Karpas-422 (cell line): ENCODE data around the gene SLC4A1AP. TPM values are rescaled to one million over a fixed set of nuclear protein-coding genes. Genes with fewer than 3 reads are reported as not detected.
"Not testable (repeated sequence)": the region's sequence is repeated elsewhere in the genome, so short reads cannot be mapped to it uniquely, and the experiment has no call there.

Experiments
- DNase-seq: peaks from one replicate; pipeline ENCODE4 v3.0.0-alpha.2; 2015
- H2AFZ ChIP-seq: fragments of 200-600 bp; sonication (generic); 2 replicates; pipeline ENCODE4 v1.6.1; 2014; ENCODE audit warnings: antibody characterized with exemption, low read length, mixed read lengths
- H3K27ac ChIP-seq: fragments of 200-600 bp; sonication (generic); 2 replicates; pipeline ENCODE4 v1.5.1; 2014; ENCODE audit warnings: mild to moderate bottlenecking, low read length, moderate library complexity
- H3K27me3 ChIP-seq: fragments of 200-600 bp; sonication (generic); 2 replicates; pipeline ENCODE4 v1.6.1; 2014; ENCODE audit warnings: low read length, mixed read lengths
- H3K36me3 ChIP-seq: fragments of 200-600 bp; sonication (generic); 2 replicates; pipeline ENCODE4 v1.6.1; 2014; ENCODE audit warnings: low read length, mixed read lengths; ENCODE audit not compliant: insufficient read depth
- H3K4me1 ChIP-seq: fragments of 200-600 bp; sonication (generic); 2 replicates; pipeline ENCODE4 v1.6.1; 2014; ENCODE audit warnings: mild to moderate bottlenecking, low read length, mixed read lengths
- H3K4me2 ChIP-seq: fragments of 200-600 bp; sonication (generic); 2 replicates; pipeline ENCODE4 v1.6.1; 2014; ENCODE audit warnings: low read length, low read depth, mild to moderate bottlenecking; ENCODE audit not compliant: poor library complexity, severe bottlenecking
- H3K4me3 ChIP-seq: fragments of 200-600 bp; sonication (generic); 2 replicates; pipeline ENCODE4 v1.5.1; 2014; ENCODE audit warnings: mild to moderate bottlenecking, antibody characterized with exemption, low read length, mixed read lengths
- H3K79me2 ChIP-seq: fragments of 200-600 bp; sonication (generic); 2 replicates; pipeline ENCODE4 v1.6.1; 2014; ENCODE audit warnings: mild to moderate bottlenecking, low read length, mixed read lengths
- H3K9ac ChIP-seq: fragments of 200-600 bp; sonication (generic); 2 replicates; pipeline ENCODE4 v1.6.0; 2014; ENCODE audit warnings: low read length
- H3K9me2 ChIP-seq: fragments of 200-600 bp; sonication (generic), shearing (Covaris generic); replicated peaks from 2 replicates; pipeline ENCODE4 v1.6.0; 2014; ENCODE audit warnings: mild to moderate bottlenecking, low read length, moderate library complexity; ENCODE audit not compliant: insufficient read depth
- H3K9me3 ChIP-seq: fragments of 300-700, 200-600 bp; sonication (generic); 2 replicates; pipeline ENCODE4 v1.6.1; 2014; ENCODE audit warnings: low read length, mixed read lengths
- H4K20me1 ChIP-seq: fragments of 200-600 bp; sonication (generic); 2 replicates; pipeline ENCODE4 v1.6.1; 2014; ENCODE audit warnings: mild to moderate bottlenecking, antibody characterized with exemption, low read length, low read depth; ENCODE audit not compliant: insufficient read depth
- total RNA-seq: library from RNA; depleted of rRNA; stranded (reverse); fragments of >200 nt; shearing (Covaris generic); gene quantifications from 2 replicates; pipeline ENCODE4 v1.2.3, GENCODE V29; 2014; ENCODE audit warnings: low replicate concordance

Gene SLC4A1AP
- total RNA-seq, 1 experiment from 2014 or later = 19.8 TPM

GRCh38 chr2:27626921-27627320 is 36.8 kb upstream of the SLC4A1AP start:
- H3K4me2 ChIP-seq, H3K27me3 ChIP-seq, H3K9me2 ChIP-seq, DNase-seq, H4K20me1 ChIP-seq, H3K27ac ChIP-seq, H3K4me3 ChIP-seq, H2AFZ ChIP-seq, H3K9me3 ChIP-seq, H3K9ac ChIP-seq: not testable (repeated sequence)
- H3K4me1 ChIP-seq = peaks cover 18% of the 10 kb centered on the region
- H3K36me3 ChIP-seq = peaks cover 29% of the 10 kb centered on the region; the same call in 1 of the 2 replicates
- H3K79me2 ChIP-seq = peaks cover 31% of the 10 kb centered on the region

GRCh38 chr2:27627963-27628766 is 35.5 kb upstream of the SLC4A1AP start:
- no peaks in the 10 kb centered on the region for H3K9me2 ChIP-seq
- peak overlapping the region; percentile 5; the same call in 1 of the 2 replicates for H3K27ac ChIP-seq
- peaks cover 39% of the 10 kb centered on the region for H3K79me2 ChIP-seq
- no peak for DNase-seq
- peaks cover 18% of the 10 kb centered on the region for H3K4me1 ChIP-seq
- peak overlapping the region; percentile 82 for H3K4me3 ChIP-seq
- H3K9me3 ChIP-seq = no peaks in the 10 kb centered on the region
- peak overlapping the region; percentile 78 for H3K4me2 ChIP-seq
- peak overlapping the region; percentile 84 for H3K9ac ChIP-seq
- no peak overlapping the region for H2AFZ ChIP-seq
- H3K27me3 ChIP-seq = no peaks in the 10 kb centered on the region
- peaks cover 37% of the 10 kb centered on the region; the same call in 1 of the 2 replicates for H3K36me3 ChIP-seq
- no peaks in the 10 kb centered on the region for H4K20me1 ChIP-seq

GRCh38 chr2:27628767-27629709 is 34.7 kb upstream of the SLC4A1AP start, which contains the start of the genes CCDC121 and GPN1:
CCDC121 (minus strand) TSS chr2:27629012; CDS start chr2:27627799, 1,213 bp downstream.
GPN1 (plus strand) TSS chr2:27629050; CDS start chr2:27629059, 9 bp downstream.
- peak within 1 kb of the TSS; percentile 32; the same call in 1 of the 2 replicates for H2AFZ ChIP-seq
- peak within 1 kb of the TSS; percentile 78 for H3K4me2 ChIP-seq
- H3K27ac ChIP-seq = peak within 1 kb of the TSS; percentile 5; the same call in 1 of the 2 replicates
- no peaks in the 10 kb centered on the region for H4K20me1 ChIP-seq
- H3K27me3 ChIP-seq = no peaks in the 10 kb centered on the region
- no peaks in the 10 kb centered on the region for H3K9me3 ChIP-seq
- peak within 1 kb of the TSS; percentile 84 for H3K9ac ChIP-seq
- DNase-seq = peak; percentile 97
- H3K36me3 ChIP-seq = peaks cover 34% of the 10 kb centered on the region; the same call in 1 of the 2 replicates
- no peaks in the 10 kb centered on the region for H3K9me2 ChIP-seq
- peak within 1 kb of the TSS; percentile 82 for H3K4me3 ChIP-seq
- peaks cover 39% of the 10 kb centered on the region for H3K79me2 ChIP-seq
- peaks cover 18% of the 10 kb centered on the region for H3K4me1 ChIP-seq

- Histone ChIP-seq H3K4me2 (peak overlapping the region; percentile 78), H3K36me3 (peaks cover 38% of the 10 kb centered on the region; the same call in 1 of the 2 replicates), H3K4me1 (peaks cover 18% of the 10 kb centered on the region), H3K79me2 (peaks cover 39% of the 10 kb centered on the region)
- not testable (repeated sequence) for H4K20me1 ChIP-seq, H3K27me3 ChIP-seq, DNase-seq, H3K4me3 ChIP-seq, H2AFZ ChIP-seq, H3K9me3 ChIP-seq, H3K9ac ChIP-seq, H3K9me2 ChIP-seq, H3K27ac ChIP-seq
These were observed 33.4 kb upstream of the SLC4A1AP start for GRCh38 chr2:27630257-27630656.

- peaks cover 60% of the 10 kb centered on the region for H3K36me3 ChIP-seq
- no peak overlapping the region for H2AFZ ChIP-seq
- no peak overlapping the region for H3K9ac ChIP-seq
- H3K9me3 ChIP-seq = no peaks in the 10 kb centered on the region
- H3K4me3 ChIP-seq = no peak overlapping the region
- H4K20me1 ChIP-seq = no peaks in the 10 kb centered on the region
- H3K4me2 ChIP-seq = no peak overlapping the region
- H3K79me2 ChIP-seq = peaks cover 34% of the 10 kb centered on the region
- H3K27me3 ChIP-seq = no peaks in the 10 kb centered on the region
- H3K9me2 ChIP-seq = no peaks in the 10 kb centered on the region
- no peak overlapping the region for H3K27ac ChIP-seq
- H3K4me1 ChIP-seq = peaks cover 9% of the 10 kb centered on the region
- DNase-seq = no peak
These were observed 29.4 kb upstream of the SLC4A1AP start for GRCh38 chr2:27634291-27634690.

GRCh38 chr2:27636766-27637165 is 26.9 kb upstream of the SLC4A1AP start:
- peaks cover 65% of the 10 kb centered on the region for H3K36me3 ChIP-seq
- H3K4me1 ChIP-seq = no peaks in the 10 kb centered on the region
- H3K79me2 ChIP-seq = peaks cover 9% of the 10 kb centered on the region
- H3K4me3 ChIP-seq = no peak overlapping the region
- H3K9me2 ChIP-seq = no peaks in the 10 kb centered on the region
- no peak for DNase-seq
- H2AFZ ChIP-seq = no peak overlapping the region
- no peak overlapping the region for H3K4me2 ChIP-seq
- H3K9me3 ChIP-seq = no peaks in the 10 kb centered on the region
- no peaks in the 10 kb centered on the region for H4K20me1 ChIP-seq
- no peaks in the 10 kb centered on the region for H3K27me3 ChIP-seq
- no peak overlapping the region for H3K9ac ChIP-seq
- H3K27ac ChIP-seq = no peak overlapping the region

GRCh38 chr2:27638037-27638637 is 25.6 kb upstream of the SLC4A1AP start:
- Histone ChIP-seq H3K79me2 (no peaks in the 10 kb centered on the region), H3K9ac (no peak overlapping the region), H3K27me3 (no peaks in the 10 kb centered on the region), H3K4me1 (no peaks in the 10 kb centered on the region), H4K20me1 (no peaks in the 10 kb centered on the region), H3K4me2 (no peak overlapping the region), H3K9me3 (no peaks in the 10 kb centered on the region), H3K36me3 (peaks cover 54% of the 10 kb centered on the region), H3K9me2 (no peaks in the 10 kb centered on the region), H3K27ac (no peak overlapping the region), H2AFZ (no peak overlapping the region), H3K4me3 (no peak overlapping the region)
- no peak for DNase-seq
